Tibial nerve (tissue), 4 donors: ENCODE results near the gene OR7A5. TPM values are rescaled to one million over a fixed set of nuclear protein-coding genes. Genes with fewer than 3 reads are reported as not detected.

Experiments
- DNase-seq, 2 donors: peaks; one replicate each; pipeline ENCODE4 v3.0.0-alpha.2; 2019; ENCODE audit warnings: low spot score in 2 of 2
- H3K27ac ChIP-seq, 4 donors: fragments of 200-600 bp; sonication (generic) in 3 of 4; one replicate each; pipeline ENCODE4 v1.5.1; 2017 to 2019; ENCODE audit warnings: mild to moderate bottlenecking in 1 of 4
- H3K27me3 ChIP-seq, 2 donors: fragments of 200-600 bp; sonication (generic) in 1 of 2; one replicate each; pipeline versions ENCODE4 v1.5.1 to v1.6.0; 2017 to 2019
- H3K36me3 ChIP-seq, 3 donors: fragments of 200-600 bp; sonication (generic); one replicate each; pipeline ENCODE4 v1.5.1; 2018 to 2019
- H3K4me1 ChIP-seq, 4 donors: fragments of 200-600 bp; sonication (generic) in 3 of 4; one replicate each; pipeline ENCODE4 v1.5.1; 2017 to 2019
- H3K4me3 ChIP-seq, 4 donors: fragments of 200-600 bp; sonication (generic) in 3 of 4; one replicate each; pipeline ENCODE4 v1.5.1; 2017 to 2019; ENCODE audit warnings: mild to moderate bottlenecking in 1 of 4, moderate library complexity in 1 of 4
- H3K9me3 ChIP-seq, 4 donors: fragments of 200-600 bp; sonication (generic) in 3 of 4; one replicate each; pipeline ENCODE4 v1.5.1; 2017 to 2019
- CTCF ChIP-seq, 5 experiments: fragments of 200-600 bp in 3 of 5; fragments of 450-650 bp in 2 of 5; sonication (generic) in 3 of 5; IDR thresholded peaks; one replicate each; pipeline ENCODE4 v1.5.1; 2016 to 2019; ENCODE audit warnings: antibody characterized with exemption in 5 of 5, mild to moderate bottlenecking in 3 of 5, moderate library complexity in 2 of 5
- EP300 ChIP-seq, 2 donors: sonication (generic); formaldehyde crosslinking; IDR thresholded peaks; one replicate each; pipeline ENCODE4 v1.6.1; 2017; ENCODE audit warnings: antibody characterized with exemption in 2 of 2, mild to moderate bottlenecking in 1 of 2
- POLR2A ChIP-seq, 2 donors: fragments of 450-650 bp; IDR thresholded peaks; one replicate each; pipeline ENCODE4 v1.6.1; 2017; ENCODE audit warnings: antibody characterized with exemption in 2 of 2, mild to moderate bottlenecking in 2 of 2, moderate library complexity in 2 of 2
- WGBS, 2 donors: methylation state at CpG; one replicate each; pipeline ENCODE4 v1.1.5; 2018; 5-methylcytosine and 5-hydroxymethylcytosine counted together
- total RNA-seq, 4 donors: library from RNA; depleted of rRNA; stranded (reverse); fragments of >200 nt; gene quantifications; one replicate each; pipeline ENCODE4 v1.1.0, GENCODE V29; 2016

Gene OR7A5
- total RNA-seq, 4 donors from 2014 or later: 0.22 to 1.8 (median 0.80) TPM

DNA sequence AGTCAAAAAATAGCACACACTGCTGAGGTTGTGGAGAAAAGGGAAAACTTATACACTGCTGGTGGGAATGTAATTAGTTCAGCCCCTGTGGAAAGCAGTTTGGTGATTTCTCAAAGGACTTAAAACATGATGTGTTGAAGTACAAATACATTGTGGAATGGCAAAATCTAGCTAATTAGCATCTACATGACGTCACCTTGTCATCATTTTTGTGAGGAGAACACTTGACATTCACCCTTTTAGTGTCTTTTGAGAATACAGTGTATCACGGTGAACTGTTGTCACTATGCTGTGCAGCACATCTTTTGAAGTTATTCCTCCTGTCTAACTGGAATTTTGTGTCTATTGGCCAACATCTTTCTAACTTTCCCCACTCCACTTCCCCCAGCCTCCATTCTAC is 8.2 kb upstream of the OR7A5 start:
- H3K9me3 ChIP-seq: no peaks in the 10 kb centered on the region
- WGBS, 2 donors: 35 to 44% methylated on average over 2 of the region's 2 CpGs
- H3K36me3 ChIP-seq: no peaks in the 10 kb centered on the region
- no peaks in the 10 kb centered on the region for H3K27me3 ChIP-seq
- H3K27ac ChIP-seq: no peak overlapping the region
- no peak for DNase-seq
- no peaks in the 10 kb centered on the region for H3K4me1 ChIP-seq
- TF ChIP-seq EP300 (IDR thresholded peaks at IDR 0.05): no peak
- no peak overlapping the region for H3K4me3 ChIP-seq

DNA sequence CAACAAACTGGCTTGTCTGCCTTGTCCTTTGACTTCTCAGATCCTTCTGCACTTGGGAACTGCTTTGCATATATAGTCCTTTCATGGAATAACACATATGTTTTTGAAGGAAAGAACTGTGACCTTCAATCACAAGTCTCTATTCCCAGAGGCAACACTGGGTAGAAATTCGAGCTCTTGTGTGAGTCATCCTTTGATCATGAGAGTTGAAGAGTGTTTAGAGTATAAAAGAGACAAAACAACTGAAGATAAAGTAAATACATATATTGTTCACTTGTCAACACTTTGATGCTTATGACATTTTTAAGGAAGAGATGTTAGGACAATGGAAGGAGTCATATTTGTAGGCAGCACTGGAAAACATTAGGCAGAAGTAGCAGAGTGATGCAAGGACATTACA is 5.2 kb upstream of the OR7A5 start:
- Histone ChIP-seq H3K36me3 (no peaks in the 10 kb centered on the region), H3K27me3 (no peaks in the 10 kb centered on the region), H3K4me1 (no peaks in the 10 kb centered on the region), H3K27ac (no peak overlapping the region), H3K4me3 (no peak overlapping the region), H3K9me3 (no peaks in the 10 kb centered on the region)
- TF ChIP-seq POLR2A (IDR thresholded peaks at IDR 0.05) (no peak), CTCF (IDR thresholded peaks at IDR 0.05) (no peak), EP300 (IDR thresholded peaks at IDR 0.05) (no peak)
- 10 to 31% methylated on average over 1 of the region's 1 CpG for WGBS, 2 donors
- no peak for DNase-seq

DNA sequence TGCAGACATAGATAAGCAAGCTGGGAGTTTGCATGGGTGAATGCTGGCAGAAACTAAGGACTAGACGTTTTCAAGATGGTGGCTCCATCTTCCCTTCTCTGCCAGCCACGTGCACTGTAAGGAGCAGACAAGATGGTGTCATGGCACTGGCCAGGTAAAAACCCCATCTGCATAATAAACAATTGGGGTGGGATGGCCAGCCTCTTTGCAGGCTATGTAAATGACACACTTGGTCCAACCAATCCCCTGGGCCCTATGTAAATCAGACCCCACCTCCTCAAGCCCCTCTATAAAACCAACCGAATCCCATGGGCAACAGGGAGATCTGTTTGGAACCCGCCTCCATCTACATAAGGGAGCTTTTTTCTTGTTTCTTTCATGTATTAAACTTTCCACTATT is 2.4 kb upstream of the OR7A5 start:
- H3K4me1 ChIP-seq: no peaks in the 10 kb centered on the region
- H3K4me3 ChIP-seq: no peak overlapping the region
- DNase-seq: no peak
- no peaks in the 10 kb centered on the region for H3K36me3 ChIP-seq
- WGBS, 2 donors: 52 to 65% methylated on average over 4 of the region's 4 CpGs
- H3K27me3 ChIP-seq: no peaks in the 10 kb centered on the region
- no peaks in the 10 kb centered on the region for H3K9me3 ChIP-seq
- no peak overlapping the region for H3K27ac ChIP-seq
- TF ChIP-seq CTCF (IDR thresholded peaks at IDR 0.05): no peak
- no peak for TF ChIP-seq EP300 (IDR thresholded peaks at IDR 0.05)
- no peak for TF ChIP-seq POLR2A (IDR thresholded peaks at IDR 0.05)

GRCh38 chr19:14830702-14831101 is 4.3 kb downstream of the OR7A5 start:
- no peak for TF ChIP-seq EP300 (IDR thresholded peaks at IDR 0.05)
- no peak for TF ChIP-seq POLR2A (IDR thresholded peaks at IDR 0.05)
- no peak for TF ChIP-seq CTCF (IDR thresholded peaks at IDR 0.05)
- no peak for DNase-seq
- H3K9me3 ChIP-seq: no peaks in the 10 kb centered on the region
- H3K4me3 ChIP-seq: no peak overlapping the region
- no peaks in the 10 kb centered on the region for H3K36me3 ChIP-seq
- 79 to 87% methylated on average over 4 of the region's 4 CpGs for WGBS, 2 donors
- no peaks in the 10 kb centered on the region for H3K4me1 ChIP-seq
- no peak overlapping the region for H3K27ac ChIP-seq
- H3K27me3 ChIP-seq: no peaks in the 10 kb centered on the region

GRCh38 chr19:14826006-14826405 is 9.0 kb downstream of the OR7A5 start:
- no peak overlapping the region for H3K27ac ChIP-seq
- TF ChIP-seq CTCF (IDR thresholded peaks at IDR 0.05) (no peak), EP300 (IDR thresholded peaks at IDR 0.05) (no peak), POLR2A (IDR thresholded peaks at IDR 0.05) (no peak)
- no peak for DNase-seq
- no peaks in the 10 kb centered on the region for H3K27me3 ChIP-seq
- H3K4me3 ChIP-seq: no peak overlapping the region
- H3K36me3 ChIP-seq: no peaks in the 10 kb centered on the region
- H3K4me1 ChIP-seq: no peaks in the 10 kb centered on the region
- WGBS, 2 donors: 89 to 94% methylated on average over 2 of the region's 2 CpGs
- H3K9me3 ChIP-seq: peaks cover 0 to 9% (median 0%) of the 10 kb centered on the region in 4 donors

DNA sequence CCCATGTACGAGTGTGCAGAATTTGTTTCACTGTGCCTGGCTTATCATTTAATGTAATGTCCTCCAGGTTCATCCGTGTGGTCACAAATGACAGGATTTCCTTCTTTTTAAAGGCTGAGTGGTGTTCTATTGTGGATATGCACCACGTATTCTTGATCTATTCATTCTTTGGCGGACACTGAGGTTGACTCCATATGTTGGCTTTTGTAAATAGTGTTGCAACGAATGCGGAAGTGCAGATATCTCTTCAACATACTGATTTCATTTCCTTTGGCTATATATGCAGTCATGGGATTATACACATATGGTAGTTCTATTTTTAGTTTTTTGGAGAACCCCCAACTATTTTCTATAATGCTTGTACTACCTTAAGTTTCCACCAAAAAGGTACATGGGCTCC is 13.0 kb downstream of the OR7A5 start:
- Histone ChIP-seq H3K4me1 (no peaks in the 10 kb centered on the region), H3K36me3 (no peaks in the 10 kb centered on the region), H3K9me3 (peaks cover 0 to 9% (median 0%) of the 10 kb centered on the region in 4 donors), H3K4me3 (no peak overlapping the region), H3K27ac (no peak overlapping the region), H3K27me3 (no peaks in the 10 kb centered on the region)
- WGBS, 2 donors: 48 to 58% methylated on average over 6 of the region's 6 CpGs
- TF ChIP-seq POLR2A (IDR thresholded peaks at IDR 0.05) (no peak), CTCF (IDR thresholded peaks at IDR 0.05) (no peak), EP300 (IDR thresholded peaks at IDR 0.05) (no peak)
- no peak for DNase-seq
